Prostate gland (tissue), 2 donors: Measurements from ENCODE around the gene IFITM10. TPM values are rescaled to one million over a fixed set of nuclear protein-coding genes. Genes with fewer than 3 reads are reported as not detected.

Experiments
- DNase-seq: peaks from one replicate; pipeline ENCODE4 v3.0.0-alpha.2; 2019; ENCODE audit warnings: low spot score
- H3K27ac ChIP-seq, 2 donors: fragments of 200-600 bp; sonication (generic); 2 replicates each; pipeline ENCODE4 v1.5.1; 2017 to 2019
- H3K27me3 ChIP-seq: fragments of 200-600 bp; sonication (generic); replicated peaks from 2 replicates; pipeline ENCODE4 v1.5.1; 2019; ENCODE audit not compliant: insufficient read depth
- H3K36me3 ChIP-seq, 2 donors: fragments of 200-600 bp; sonication (generic); 1 replicate in 1 of 2; 2 replicates in 1 of 2; pipeline versions ENCODE4 v1.5.1 to v1.8.1; 2017 to 2019
- H3K4me1 ChIP-seq: fragments of 200-600 bp; sonication (generic); replicated peaks from 2 replicates; pipeline ENCODE4 v1.5.1; 2019
- H3K4me3 ChIP-seq, 2 donors: fragments of 200-600 bp; sonication (generic); 2 replicates each; pipeline ENCODE4 v1.5.1; 2017 to 2019
- H3K9me3 ChIP-seq: fragments of 200-600 bp; sonication (generic); 2 replicates; pipeline ENCODE4 v1.5.1; 2017
- CTCF ChIP-seq, 4 experiments: fragments of 200-600 bp in 2 of 4; fragments of 450-650 bp in 2 of 4; sonication (generic) in 2 of 4; IDR thresholded peaks; 1 replicate in 3 of 4; 2 replicates in 1 of 4; pipeline ENCODE4 v1.5.1; 2016 to 2019; ENCODE audit warnings: antibody characterized with exemption in 4 of 4, mild to moderate bottlenecking in 2 of 4, moderate library complexity in 2 of 4
- POLR2A ChIP-seq: fragments of 450-650 bp; IDR thresholded peaks from one replicate; pipeline ENCODE4 v1.6.1; 2016; ENCODE audit warnings: antibody characterized with exemption, mild to moderate bottlenecking
- POLR2AphosphoS5 ChIP-seq: sonication (generic); formaldehyde crosslinking; IDR thresholded peaks from one replicate; pipeline ENCODE4 v1.6.1; 2017; ENCODE audit warnings: antibody characterized with exemption
- WGBS: methylation state at CpG from one replicate; pipeline ENCODE4 v1.1.5; 2018; 5-methylcytosine and 5-hydroxymethylcytosine counted together
- intact Hi-C: fragments of 100-400 bp; cut with DNase I; formaldehyde crosslinking; loops from one replicate; pipeline ENCODE4 v1.14.2; 2022
- total RNA-seq, 2 donors: library from RNA; depleted of rRNA; stranded (reverse); fragments of >200 nt; gene quantifications; one replicate each; pipeline ENCODE4 v1.1.0, GENCODE V29; 2016

IFITM10 gene
- total RNA-seq, 2 donors from 2014 or later = 2.6 to 3.1 TPM

- H3K27me3 ChIP-seq = no peaks in the 10 kb centered on the region
- TF ChIP-seq POLR2A (no peak), CTCF (IDR thresholded peaks at IDR 0.05) (no peak), POLR2AphosphoS5 (no peak)
- H3K4me1 ChIP-seq = no peaks in the 10 kb centered on the region
- H3K9me3 ChIP-seq = no peaks in the 10 kb centered on the region
- 94% methylated on average over 8 of the region's 8 CpGs for WGBS
- intact Hi-C loops = no loop called here
- peaks cover 8 to 9% of the 10 kb centered on the region in 2 donors for H3K36me3 ChIP-seq
- H3K27ac ChIP-seq = no peak overlapping the region
- no peak for DNase-seq
- H3K4me3 ChIP-seq = no peak overlapping the region
These were observed 4.2 kb upstream of the IFITM10 start for GRCh38 chr11:1754376-1755150.

- DNase-seq = no peak
- Histone ChIP-seq H3K27me3 (peaks cover 3% of the 10 kb centered on the region), H3K36me3 (peaks cover 8 to 9% of the 10 kb centered on the region in 2 donors), H3K27ac (no peak overlapping the region), H3K4me3 (no peak overlapping the region), H3K9me3 (no peaks in the 10 kb centered on the region), H3K4me1 (no peaks in the 10 kb centered on the region)
- intact Hi-C loops = no loop called here
- 94% methylated on average over 12 of the region's 14 CpGs for WGBS
- no peak for TF ChIP-seq POLR2AphosphoS5
- no peak for TF ChIP-seq POLR2A
- TF ChIP-seq CTCF (IDR thresholded peaks at IDR 0.05) = no peak
These were observed 3.5 kb upstream of the IFITM10 start for GRCh38 chr11:1753929-1754305.

- H3K36me3 ChIP-seq = peaks cover 8 to 9% of the 10 kb centered on the region in 2 donors
- 93% methylated on average over 34 of the region's 38 CpGs for WGBS
- TF ChIP-seq CTCF (IDR thresholded peaks at IDR 0.05) = no peak
- no peak for TF ChIP-seq POLR2AphosphoS5
- no peak for TF ChIP-seq POLR2A
- no peaks in the 10 kb centered on the region for H3K4me1 ChIP-seq
- H3K9me3 ChIP-seq = no peaks in the 10 kb centered on the region
- H3K27ac ChIP-seq = no peak overlapping the region
- H3K27me3 ChIP-seq = peaks cover 8% of the 10 kb centered on the region
- intact Hi-C loops = no loop called here
- H3K4me3 ChIP-seq = no peak overlapping the region
- DNase-seq = no peak
These were observed 3.0 kb upstream of the IFITM10 start for GRCh38 chr11:1753229-1753928.

- Histone ChIP-seq H3K4me1 (no peaks in the 10 kb centered on the region), H3K36me3 (peaks cover 8 to 9% of the 10 kb centered on the region in 2 donors), H3K27ac (no peak overlapping the region), H3K9me3 (no peaks in the 10 kb centered on the region), H3K27me3 (peaks cover 9% of the 10 kb centered on the region), H3K4me3 (no peak overlapping the region)
- WGBS = 87% methylated on average over 8 of the region's 10 CpGs
- no peak for DNase-seq
- no peak for TF ChIP-seq POLR2A
- intact Hi-C loops = no loop called here
These were observed 2.5 kb upstream of the IFITM10 start for GRCh38 chr11:1752907-1753228.

- H3K4me1 ChIP-seq = no peaks in the 10 kb centered on the region
- TF ChIP-seq POLR2AphosphoS5 (no peak), POLR2A (no peak), CTCF (IDR thresholded peaks at IDR 0.05) (no peak)
- no peak overlapping the region for H3K4me3 ChIP-seq
- H3K9me3 ChIP-seq = no peaks in the 10 kb centered on the region
- intact Hi-C loops = no loop called here
- WGBS = 83% methylated on average over 20 of the region's 24 CpGs
- H3K27ac ChIP-seq = no peak overlapping the region
- peaks cover 9% of the 10 kb centered on the region for H3K27me3 ChIP-seq
- H3K36me3 ChIP-seq = peaks cover 8 to 9% of the 10 kb centered on the region in 2 donors
- no peak for DNase-seq
These were observed 1.9 kb upstream of the IFITM10 start for GRCh38 chr11:1751999-1752906.
